T-helper 2 cell treated with Interferon-gamma antibody and Interleukin-4, amounts not matched to agents 5 μg/mL and 100 μg/mL, for 36 hours (primary cell): ENCODE data around the gene SYCN.

ENCODE experiments used
- DNase-seq: peaks from one replicate; pipeline ENCODE4 v3.0.0; 2021; ENCODE audit warnings: low spot score
- H3K27ac Mint-ChIP-seq: one replicate; pipeline ENCODE4 v1.8.0; 2021; ENCODE audit warnings: mild to moderate bottlenecking, mixed read lengths
- H3K27me3 Mint-ChIP-seq: one replicate; pipeline ENCODE4 v1.8.0; 2021; ENCODE audit warnings: low read depth, mixed read lengths
- H3K36me3 Mint-ChIP-seq: one replicate; pipeline ENCODE4 v1.8.0; 2021; ENCODE audit warnings: low read depth, mixed read lengths
- H3K4me1 Mint-ChIP-seq: one replicate; pipeline ENCODE4 v1.8.0; 2021; ENCODE audit warnings: low read depth, mixed read lengths
- H3K4me3 Mint-ChIP-seq: one replicate; pipeline ENCODE4 v1.8.0; 2022; ENCODE audit warnings: mild to moderate bottlenecking, moderate library complexity, mixed read lengths
- H3K9me3 Mint-ChIP-seq: one replicate; pipeline ENCODE4 v1.8.0; 2021; ENCODE audit warnings: mixed read lengths

SYCN gene

GRCh38 chr19:39194832-39195542 lies 9.1 kb downstream of the SYCN start:
- no peak overlapping the region for H3K27ac Mint-ChIP-seq
- no peak overlapping the region for H3K4me3 Mint-ChIP-seq
- no peak for DNase-seq
- H3K36me3 Mint-ChIP-seq: no peaks in the 10 kb centered on the region
- no peaks in the 10 kb centered on the region for H3K9me3 Mint-ChIP-seq
- H3K27me3 Mint-ChIP-seq: peaks cover 48% of the 10 kb centered on the region
- H3K4me1 Mint-ChIP-seq: peaks cover 7% of the 10 kb centered on the region

DNA sequence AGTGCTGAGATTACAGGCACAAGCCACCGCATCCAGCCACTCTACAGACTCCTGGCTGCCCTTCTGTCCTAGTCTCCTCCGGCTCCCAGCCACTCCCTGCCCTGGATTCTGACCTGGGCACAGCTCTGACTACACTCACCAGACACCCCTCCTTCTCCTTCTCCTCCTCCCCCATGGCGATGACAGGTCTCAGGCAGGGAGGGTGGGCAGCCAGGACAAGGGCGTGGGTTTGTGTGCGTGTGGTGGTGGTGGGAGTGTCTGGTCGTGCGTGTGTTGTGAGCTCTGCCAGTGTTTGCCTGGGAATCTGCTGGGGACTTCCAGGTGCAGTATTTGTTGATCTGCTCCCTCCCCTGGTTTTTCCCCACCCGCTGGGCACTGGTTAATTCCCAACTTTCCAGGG lies 10.3 kb downstream of the SYCN start:
- Mint-ChIP-seq H3K27ac (no peak overlapping the region), H3K4me3 (no peak overlapping the region), H3K9me3 (no peaks in the 10 kb centered on the region), H3K36me3 (no peaks in the 10 kb centered on the region), H3K27me3 (peaks cover 46% of the 10 kb centered on the region), H3K4me1 (peaks cover 7% of the 10 kb centered on the region)
- no peak for DNase-seq

- no peak overlapping the region for H3K27ac Mint-ChIP-seq
- peaks cover 40% of the 10 kb centered on the region for H3K27me3 Mint-ChIP-seq
- H3K4me3 Mint-ChIP-seq: no peak overlapping the region
- DNase-seq: no peak
- H3K4me1 Mint-ChIP-seq: peaks cover 7% of the 10 kb centered on the region
- no peaks in the 10 kb centered on the region for H3K9me3 Mint-ChIP-seq
- H3K36me3 Mint-ChIP-seq: no peaks in the 10 kb centered on the region
Measured at GRCh38 chr19:39192846-39193245, 11.2 kb downstream of the SYCN start.

GRCh38 chr19:39190768-39191167 lies 13.3 kb downstream of the SYCN start:
- Mint-ChIP-seq H3K9me3 (no peaks in the 10 kb centered on the region), H3K4me3 (no peak overlapping the region), H3K4me1 (peaks cover 5% of the 10 kb centered on the region), H3K27me3 (peaks cover 23% of the 10 kb centered on the region), H3K27ac (no peak overlapping the region), H3K36me3 (no peaks in the 10 kb centered on the region)
- DNase-seq: no peak

DNA sequence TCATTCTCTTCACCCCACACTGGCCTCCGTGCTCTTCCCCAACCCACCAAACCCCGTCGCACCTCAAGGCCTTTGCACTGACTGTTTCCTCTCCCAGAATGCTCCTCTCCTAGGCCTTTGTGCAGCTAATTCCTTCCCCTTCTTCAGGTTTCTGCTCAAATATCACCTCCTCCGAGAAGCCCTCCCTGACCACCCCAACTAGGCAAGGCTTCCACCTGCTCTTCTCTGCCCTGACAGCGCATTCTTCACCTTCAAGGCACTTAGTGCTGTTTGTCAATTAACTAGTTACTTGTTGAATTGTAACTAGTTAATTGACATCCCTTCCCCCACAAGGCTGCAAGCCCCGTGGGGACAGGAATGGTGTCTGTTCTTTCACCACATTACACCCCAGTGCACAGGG lies 15.1 kb downstream of the SYCN start:
- H3K36me3 Mint-ChIP-seq: no peaks in the 10 kb centered on the region
- no peak overlapping the region for H3K4me3 Mint-ChIP-seq
- no peak overlapping the region for H3K27ac Mint-ChIP-seq
- DNase-seq: no peak
- H3K4me1 Mint-ChIP-seq: no peaks in the 10 kb centered on the region
- no peaks in the 10 kb centered on the region for H3K9me3 Mint-ChIP-seq
- peaks cover 10% of the 10 kb centered on the region for H3K27me3 Mint-ChIP-seq

DNA sequence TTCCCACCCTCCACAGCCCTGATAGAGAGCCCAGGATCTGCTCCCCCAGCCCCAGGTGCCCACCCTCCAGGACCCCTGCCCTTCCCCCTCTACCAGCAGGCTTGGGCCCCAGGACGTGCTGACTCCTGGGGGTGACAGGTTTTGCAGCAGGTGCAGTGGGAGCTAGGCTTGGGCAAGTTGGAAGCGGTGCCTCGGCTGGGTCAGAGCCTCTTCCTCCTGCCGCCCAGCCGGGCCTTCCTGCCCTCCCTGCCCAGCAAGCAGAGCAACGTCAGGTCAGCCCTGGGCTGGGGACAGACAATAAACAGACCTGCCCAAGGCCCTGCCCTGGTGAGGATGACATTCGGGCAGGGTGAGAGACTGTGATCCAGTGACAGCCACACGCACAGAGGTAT lies 16.5 kb downstream of the SYCN start:
- Mint-ChIP-seq H3K27ac (no peak overlapping the region), H3K4me1 (no peaks in the 10 kb centered on the region), H3K36me3 (no peaks in the 10 kb centered on the region), H3K9me3 (no peaks in the 10 kb centered on the region), H3K4me3 (no peak overlapping the region), H3K27me3 (peaks cover 6% of the 10 kb centered on the region)
- DNase-seq: no peak

DNA sequence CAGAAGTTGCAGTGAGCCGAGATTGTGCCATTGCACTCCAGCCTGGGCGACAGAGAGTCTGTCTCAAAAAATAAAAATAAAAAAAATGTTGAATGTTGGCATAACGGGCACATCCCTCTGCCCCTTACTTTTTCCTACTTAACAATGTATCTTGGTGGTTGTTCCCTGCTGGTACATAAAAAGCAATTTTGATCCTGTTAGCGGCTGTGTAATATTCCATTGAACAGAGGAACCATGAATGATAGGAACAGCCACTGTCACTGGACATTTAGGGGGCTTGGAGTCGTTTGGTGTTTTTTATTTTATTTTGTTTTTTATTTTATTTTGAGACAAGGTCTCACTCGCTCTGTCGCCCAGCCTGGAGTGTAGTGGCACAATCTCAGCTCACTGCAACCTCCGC lies 17.7 kb downstream of the SYCN start:
- H3K27me3 Mint-ChIP-seq: peaks cover 6% of the 10 kb centered on the region
- no peak overlapping the region for H3K27ac Mint-ChIP-seq
- no peak for DNase-seq
- H3K4me1 Mint-ChIP-seq: no peaks in the 10 kb centered on the region
- no peak overlapping the region for H3K4me3 Mint-ChIP-seq
- no peaks in the 10 kb centered on the region for H3K9me3 Mint-ChIP-seq
- no peaks in the 10 kb centered on the region for H3K36me3 Mint-ChIP-seq

DNA sequence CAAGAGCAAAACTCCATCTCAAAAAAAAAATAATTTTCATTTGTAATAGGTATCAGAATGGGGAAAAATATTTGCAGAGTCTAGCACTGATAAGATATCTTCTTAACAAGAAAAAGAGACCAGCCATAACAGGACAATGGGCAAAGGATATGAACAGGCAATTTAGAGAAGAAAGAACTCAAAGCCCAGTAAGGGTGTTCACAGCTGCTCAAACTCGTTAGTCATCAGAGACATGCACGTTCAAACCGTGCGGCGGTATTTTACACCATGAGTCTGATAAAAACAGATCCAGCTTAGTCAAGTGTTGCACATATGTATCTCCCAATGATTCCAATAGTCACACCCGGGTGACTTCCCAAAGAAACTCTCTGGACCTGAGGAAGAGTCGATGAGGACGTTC lies 21.0 kb downstream of the SYCN start:
- H3K27me3 Mint-ChIP-seq: no peaks in the 10 kb centered on the region
- no peak for DNase-seq
- H3K36me3 Mint-ChIP-seq: no peaks in the 10 kb centered on the region
- no peak overlapping the region for H3K27ac Mint-ChIP-seq
- no peaks in the 10 kb centered on the region for H3K9me3 Mint-ChIP-seq
- no peak overlapping the region for H3K4me3 Mint-ChIP-seq
- H3K4me1 Mint-ChIP-seq: no peaks in the 10 kb centered on the region

DNA sequence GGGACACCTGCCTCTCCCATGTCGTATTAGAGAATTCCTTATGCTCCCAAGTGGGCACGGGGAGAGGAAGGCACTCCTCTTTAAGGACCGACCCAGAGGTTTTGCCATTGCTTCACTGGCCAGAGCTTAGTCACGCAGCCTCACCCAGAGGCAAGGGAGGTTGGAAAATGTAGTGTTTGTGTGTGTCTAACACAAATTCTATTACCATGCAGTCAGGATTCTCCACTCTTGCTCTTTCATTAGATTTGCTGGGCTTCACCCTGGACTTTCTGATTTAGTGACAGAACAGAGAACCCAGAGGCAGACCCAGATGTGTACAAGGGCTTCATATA lies 21.9 kb downstream of the SYCN start:
- DNase-seq: no peak
- H3K9me3 Mint-ChIP-seq: no peaks in the 10 kb centered on the region
- no peak overlapping the region for H3K27ac Mint-ChIP-seq
- H3K4me1 Mint-ChIP-seq: no peaks in the 10 kb centered on the region
- no peak overlapping the region for H3K4me3 Mint-ChIP-seq
- no peaks in the 10 kb centered on the region for H3K36me3 Mint-ChIP-seq
- no peaks in the 10 kb centered on the region for H3K27me3 Mint-ChIP-seq

- Mint-ChIP-seq H3K4me3 (no peak overlapping the region), H3K36me3 (no peaks in the 10 kb centered on the region), H3K27me3 (no peaks in the 10 kb centered on the region), H3K9me3 (no peaks in the 10 kb centered on the region), H3K4me1 (no peaks in the 10 kb centered on the region), H3K27ac (no peak overlapping the region)
- DNase-seq: no peak
Measured at GRCh38 chr19:39181500-39182173, 22.4 kb downstream of the SYCN start.

DNA sequence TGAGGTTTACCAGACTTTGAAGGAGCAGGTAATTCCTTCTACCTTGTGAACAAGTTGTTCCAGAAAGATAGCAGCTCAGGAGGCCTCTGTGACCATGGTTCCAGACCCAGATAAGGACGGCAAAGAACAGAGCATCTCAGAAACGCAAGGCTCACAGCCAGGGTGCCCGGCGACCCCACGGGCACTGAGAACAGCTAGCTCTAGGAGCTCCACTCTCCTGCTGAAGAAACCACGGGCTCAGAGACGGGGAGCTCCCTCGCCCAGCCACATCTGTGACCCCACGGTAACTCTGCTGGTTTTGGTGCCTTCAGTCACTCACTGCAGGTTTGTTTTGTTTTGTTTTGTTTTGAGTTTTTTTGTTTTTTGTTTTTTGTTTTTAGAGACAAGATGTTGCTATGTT lies 23.3 kb downstream of the SYCN start:
- no peak overlapping the region for H3K4me3 Mint-ChIP-seq
- H3K9me3 Mint-ChIP-seq: no peaks in the 10 kb centered on the region
- H3K36me3 Mint-ChIP-seq: no peaks in the 10 kb centered on the region
- H3K4me1 Mint-ChIP-seq: no peaks in the 10 kb centered on the region
- H3K27me3 Mint-ChIP-seq: no peaks in the 10 kb centered on the region
- H3K27ac Mint-ChIP-seq: no peak overlapping the region
- DNase-seq: no peak

GRCh38 chr19:39179754-39180153 lies 24.3 kb downstream of the SYCN start:
- Mint-ChIP-seq H3K4me1 (no peaks in the 10 kb centered on the region), H3K27ac (no peak overlapping the region), H3K9me3 (no peaks in the 10 kb centered on the region), H3K4me3 (no peak overlapping the region), H3K36me3 (no peaks in the 10 kb centered on the region), H3K27me3 (no peaks in the 10 kb centered on the region)
- no peak for DNase-seq

DNA sequence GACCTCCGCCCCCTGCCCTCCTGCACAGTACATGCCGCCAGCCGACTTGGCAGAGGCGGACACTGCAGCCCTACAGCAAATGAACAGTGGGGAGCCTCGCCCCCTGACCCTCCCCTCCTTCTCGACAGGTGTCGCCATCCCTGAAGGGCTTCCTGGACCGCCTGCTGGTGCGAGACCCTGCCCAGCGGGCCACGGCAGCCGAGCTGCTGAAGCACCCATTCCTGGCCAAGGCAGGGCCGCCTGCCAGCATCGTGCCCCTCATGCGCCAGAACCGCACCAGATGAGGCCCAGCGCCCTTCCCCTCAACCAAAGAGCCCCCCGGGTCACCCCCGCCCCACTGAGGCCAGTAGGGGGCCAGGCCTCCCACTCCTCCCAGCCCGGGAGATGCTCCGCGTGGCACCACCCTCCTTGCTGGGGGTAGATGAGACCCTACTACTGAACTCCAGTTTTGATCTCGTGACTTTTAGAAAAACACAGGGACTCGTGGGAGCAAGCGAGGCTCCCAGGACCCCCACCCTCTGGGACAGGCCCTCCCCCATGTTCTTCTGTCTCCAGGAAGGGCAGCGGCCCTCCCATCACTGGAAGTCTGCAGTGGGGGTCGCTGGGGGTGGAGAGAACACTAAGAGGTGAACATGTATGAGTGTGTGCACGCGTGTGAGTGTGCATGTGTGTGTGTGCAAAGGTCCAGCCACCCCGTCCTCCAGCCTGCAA lies 25.6 kb downstream of the SYCN start:
- Mint-ChIP-seq H3K27ac (no peak overlapping the region), H3K4me3 (no peak overlapping the region), H3K4me1 (no peaks in the 10 kb centered on the region), H3K27me3 (no peaks in the 10 kb centered on the region), H3K9me3 (no peaks in the 10 kb centered on the region), H3K36me3 (no peaks in the 10 kb centered on the region)
- DNase-seq: no peak

DNA sequence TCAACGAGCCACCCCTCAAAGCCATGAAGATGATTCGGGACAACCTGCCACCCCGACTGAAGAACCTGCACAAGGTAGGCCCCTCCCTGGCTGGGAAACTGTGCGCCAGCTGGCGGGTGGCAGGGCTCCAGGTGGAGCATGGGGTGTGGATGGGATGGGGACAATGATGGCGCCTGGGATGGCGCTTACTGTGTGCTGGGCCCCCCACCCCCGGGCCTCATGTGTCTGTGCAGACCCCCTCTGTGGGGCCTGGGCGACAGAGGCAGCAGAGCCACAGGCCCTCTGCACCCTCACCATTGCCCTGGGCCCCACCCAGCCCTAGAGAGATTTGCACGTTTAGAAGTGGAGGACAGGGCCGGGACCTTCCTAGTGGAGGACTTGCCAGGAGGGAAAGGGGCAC lies 26.3 kb downstream of the SYCN start:
- no peak for DNase-seq
- H3K4me1 Mint-ChIP-seq: no peaks in the 10 kb centered on the region
- no peaks in the 10 kb centered on the region for H3K9me3 Mint-ChIP-seq
- no peak overlapping the region for H3K27ac Mint-ChIP-seq
- H3K27me3 Mint-ChIP-seq: no peaks in the 10 kb centered on the region
- no peak overlapping the region for H3K4me3 Mint-ChIP-seq
- no peaks in the 10 kb centered on the region for H3K36me3 Mint-ChIP-seq
